HepG2 (cell line): ENCODE results near the gene TLK2. TPM values are rescaled to one million over a fixed set of nuclear protein-coding genes. Genes with fewer than 3 reads are reported as not detected.

Source experiments
- ATF6 ChIP-seq: sonication (generic); formaldehyde crosslinking; conservative IDR thresholded peaks from 2 replicates; pipeline ENCODE4 v1.4.0; 2020; ENCODE audit warnings: missing genetic modification reagents
- CSRNP1 ChIP-seq: sonication (generic); formaldehyde crosslinking; IDR thresholded peaks from 2 replicates; pipeline ENCODE4 v1.8.1; 2023; ENCODE audit warnings: mild to moderate bottlenecking, missing genetic modification reagents
- DBP ChIP-seq: sonication (generic); formaldehyde crosslinking; IDR thresholded peaks from 2 replicates; pipeline ENCODE4 v1.4.0; 2020; ENCODE audit warnings: missing genetic modification reagents; ENCODE audit errors: not compliant biosample characterization
- HHEX ChIP-seq: IDR thresholded peaks from 2 replicates; pipeline ENCODE4 v1.6.1; 2016; ENCODE audit warnings: control low read depth
- HMGXB4 ChIP-seq, 2 experiments: sonication (generic) in 1 of 2; formaldehyde crosslinking in 1 of 2; IDR thresholded peaks; 2 replicates each; pipeline versions ENCODE4 v1.4.0 to v1.6.1; 2018 to 2020; ENCODE audit warnings: missing genetic modification reagents in 2 of 2, borderline replicate concordance in 1 of 2, low read depth in 1 of 2, mild to moderate bottlenecking in 1 of 2, missing biosample characterization in 1 of 2
- MAZ ChIP-seq, 2 experiments: sonication (generic) in 1 of 2; formaldehyde crosslinking in 1 of 2; IDR thresholded peaks; 2 replicates each; pipeline versions ENCODE4 v1.5.0 to v1.6.1; 2012 to 2020; ENCODE audit warnings: low read depth in 2 of 2, mild to moderate bottlenecking in 2 of 2, borderline replicate concordance in 1 of 2, improper control_type of control experiment in 1 of 2, low read length in 1 of 2, missing genetic modification reagents in 1 of 2, moderate library complexity in 1 of 2
- PCBP2 ChIP-seq: fragments of 200-400 bp; formaldehyde crosslinking; optimal IDR thresholded peaks from 2 replicates; pipeline ENCODE3; 2018; ENCODE audit warnings: low read length, low read depth; ENCODE audit not compliant: poor library complexity, severe bottlenecking
- THAP9 ChIP-seq: sonication (generic); formaldehyde crosslinking; IDR thresholded peaks from 2 replicates; pipeline ENCODE4; 2020; ENCODE audit warnings: missing genetic modification reagents, mild to moderate bottlenecking, borderline replicate concordance
- ZBTB1 ChIP-seq: sonication (generic); formaldehyde crosslinking; IDR thresholded peaks from 2 replicates; pipeline ENCODE4 v1.4.0; 2020; ENCODE audit warnings: missing genetic modification reagents, borderline replicate concordance
- ZBTB25 ChIP-seq: IDR thresholded peaks from 2 replicates; pipeline ENCODE4 v1.6.1; 2018; ENCODE audit warnings: missing genetic modification reagents
- ZNF382 ChIP-seq: sonication (generic); formaldehyde crosslinking; IDR thresholded peaks from 2 replicates; pipeline ENCODE4 v1.5.0; 2020; ENCODE audit warnings: missing genetic modification reagents, mild to moderate bottlenecking, borderline replicate concordance
- ZNF616 ChIP-seq: sonication (generic); formaldehyde crosslinking; IDR thresholded peaks from 2 replicates; pipeline ENCODE4 v1.5.0; 2020; ENCODE audit warnings: low read depth, mild to moderate bottlenecking, missing genetic modification reagents
- polyA plus RNA-seq, 8 experiments: library from polyadenylated mRNA; depleted of rRNA in 3 of 8; stranded (reverse) in 7 of 8; unstranded in 1 of 8; fragments of >200 nt; fragmentation: Illumina TruSeq in 4 of 8; extraction: Trizol in 4 of 8; gene quantifications; 2 replicates each; pipeline versions ENCODE4 v1.2.1 to v1.2.3, GENCODE V29; 2011 to 2016; ENCODE audit warnings: low read depth in 4 of 8, missing spikeins in 1 of 8, mixed read lengths in 1 of 8; ENCODE audit not compliant: insufficient read depth in 1 of 8
- total RNA-seq, 5 experiments: library from RNA; depleted of rRNA; stranded (reverse); fragments of >200 nt; fragmentation: Illumina TruSeq; extraction: Trizol; gene quantifications; 2 replicates each; pipeline ENCODE4 v1.2.3, GENCODE V29; 2016; ENCODE audit warnings: low read depth in 1 of 5

The TLK2 gene
- total and polyA plus RNA-seq, 2 of the 13 experiments (the other 11 are each of a cell fraction or from before 2014, with no cell fraction given), result 58.7 to 60.8 TPM

- TF ChIP-seq ATF6 (CRISPR knock-in tag) (no peak), HMGXB4 (CRISPR knock-in tag; IDR thresholded peaks at IDR 0.05; ENCODE audit: borderline replicate concordance in 1 of 2, low read depth in 1 of 2) (peak; percentile 19 to 44; a peak in 1 of 4 replicates), THAP9 (CRISPR knock-in tag) (no peak; the same call in 1 of the 2 replicates), HHEX (CRISPR knock-in tag) (no peak), ZBTB25 (CRISPR knock-in tag) (no peak), DBP (CRISPR knock-in tag) (no peak), CSRNP1 (CRISPR knock-in tag) (0 out of 2 replicates have a peak, but pooled peaks have one; percentile 43), ZNF382 (no peak), MAZ (IDR thresholded peaks at IDR 0.05; ENCODE audit: borderline replicate concordance, low read depth, low read length) (no peak), MAZ (CRISPR knock-in tag; IDR thresholded peaks at IDR 0.05; ENCODE audit: low read depth) (peak; percentile 69), ZNF616 (CRISPR knock-in tag) (0 out of 2 replicates have a peak, but pooled peaks have one; percentile 27), PCBP2 (no peak), ZBTB1 (CRISPR knock-in tag) (no peak)
These were observed 138.6 kb downstream of the TLK2 start (continued) for GRCh38 chr17:62616993-62617893.
